Activated CD8-positive, alpha-beta memory T cell treated with anti-CD3 and anti-CD28 coated beads for 36 hours (primary cell): ENCODE measurements around the gene OR2W1. TPM values are rescaled to one million over a fixed set of nuclear protein-coding genes. Genes with fewer than 3 reads are reported as not detected.

ENCODE experiments used
- CTCF ChIA-PET: fragments of 350-600 bp; sonication (Branson Sonifier 250); formaldehyde crosslinking; loops from one replicate; lab custom pipeline; 2021; ENCODE audit warnings: antibody characterized with exemption; lab: Charles Lee
- POLR2A ChIA-PET: fragments of 350-600 bp; sonication (Branson Sonifier 250); formaldehyde crosslinking; loops from one replicate; lab custom pipeline; 2021; ENCODE audit warnings: antibody characterized with exemption; lab: Charles Lee
- total RNA-seq, 2 experiments: library from RNA; stranded (reverse); gene quantifications; one replicate each; pipeline ENCODE4 v1.2.3, GENCODE V29; 2021

Gene OR2W1, protein sequence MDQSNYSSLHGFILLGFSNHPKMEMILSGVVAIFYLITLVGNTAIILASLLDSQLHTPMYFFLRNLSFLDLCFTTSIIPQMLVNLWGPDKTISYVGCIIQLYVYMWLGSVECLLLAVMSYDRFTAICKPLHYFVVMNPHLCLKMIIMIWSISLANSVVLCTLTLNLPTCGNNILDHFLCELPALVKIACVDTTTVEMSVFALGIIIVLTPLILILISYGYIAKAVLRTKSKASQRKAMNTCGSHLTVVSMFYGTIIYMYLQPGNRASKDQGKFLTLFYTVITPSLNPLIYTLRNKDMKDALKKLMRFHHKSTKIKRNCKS
- total RNA-seq, result not detected

DNA sequence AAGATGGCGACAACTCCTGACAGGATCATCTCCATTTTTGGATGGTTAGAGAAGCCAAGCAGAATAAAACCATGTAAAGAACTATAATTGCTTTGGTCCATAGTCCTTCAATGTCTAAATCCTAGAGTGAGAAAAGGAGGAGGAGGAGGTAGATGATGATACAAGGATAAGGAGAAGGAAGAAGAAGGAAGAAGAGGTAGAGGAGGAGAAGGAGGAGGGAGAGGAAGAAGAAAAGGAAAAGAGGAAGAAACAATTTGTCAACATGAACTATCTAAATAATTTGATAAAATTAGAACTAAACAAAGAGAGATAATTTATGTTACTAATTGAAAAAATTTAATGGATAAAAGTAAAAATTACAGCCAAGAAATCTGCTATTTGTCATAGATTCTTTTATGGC lies at the start of gene OR2W1:
Gene OR2W1 (minus strand): TSS at position 101 of the 400 bp plus-strand sequence. CDS start 0 bp downstream, at position 101.
- POLR2A ChIA-PET, result no interaction called here
- CTCF ChIA-PET, result no interaction called here

DNA sequence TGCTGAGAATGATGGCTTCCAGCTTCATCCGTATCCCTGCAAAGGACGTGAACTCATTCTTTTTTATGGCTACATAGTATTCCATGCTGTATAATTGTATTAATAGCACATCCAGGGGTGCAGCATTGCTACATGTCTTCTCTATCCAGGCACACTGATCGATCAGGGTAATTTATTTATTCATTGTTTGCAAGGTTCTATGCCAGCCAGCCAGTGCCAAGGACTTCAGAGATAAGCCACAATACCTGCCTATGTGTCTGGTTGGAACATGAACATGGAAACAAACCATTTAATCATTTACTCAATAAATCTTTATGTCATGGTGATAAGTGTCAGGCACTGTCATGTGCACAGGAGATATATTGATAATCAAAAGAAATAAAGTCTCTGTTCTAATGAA lies 48.0 kb upstream of the OR2W1 start:
- POLR2A ChIA-PET, result no interaction called here

DNA sequence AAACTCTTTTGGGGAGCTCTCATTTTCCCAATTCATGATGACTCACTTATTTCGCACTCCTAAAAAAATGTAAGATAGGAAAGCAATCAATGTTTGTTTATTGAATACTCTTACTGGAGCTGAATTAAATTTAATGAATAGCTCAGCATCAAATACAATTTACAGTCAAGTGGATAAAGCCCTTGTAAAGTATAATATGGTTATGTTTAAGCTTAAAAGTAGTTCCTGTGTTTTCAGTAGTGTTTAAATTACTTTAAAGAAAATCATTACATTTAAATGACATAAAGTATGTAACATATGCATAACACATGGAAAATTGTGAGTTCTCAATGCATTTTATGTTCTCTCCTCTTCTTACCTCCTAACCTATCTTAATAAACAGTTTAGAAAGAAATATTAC lies 42.2 kb upstream of the OR2W1 start, which contains the start of gene OR2B3:
Gene OR2B3 (minus strand): TSS at position 101 of the 400 bp plus-strand sequence. CDS start 65 bp downstream, at position 36.
- POLR2A ChIA-PET, result no interaction called here
- CTCF ChIA-PET, result no interaction called here

More for the DNA sequence above, 48.0 kb upstream of the OR2W1 start:
- CTCF ChIA-PET, result no interaction called here

DNA sequence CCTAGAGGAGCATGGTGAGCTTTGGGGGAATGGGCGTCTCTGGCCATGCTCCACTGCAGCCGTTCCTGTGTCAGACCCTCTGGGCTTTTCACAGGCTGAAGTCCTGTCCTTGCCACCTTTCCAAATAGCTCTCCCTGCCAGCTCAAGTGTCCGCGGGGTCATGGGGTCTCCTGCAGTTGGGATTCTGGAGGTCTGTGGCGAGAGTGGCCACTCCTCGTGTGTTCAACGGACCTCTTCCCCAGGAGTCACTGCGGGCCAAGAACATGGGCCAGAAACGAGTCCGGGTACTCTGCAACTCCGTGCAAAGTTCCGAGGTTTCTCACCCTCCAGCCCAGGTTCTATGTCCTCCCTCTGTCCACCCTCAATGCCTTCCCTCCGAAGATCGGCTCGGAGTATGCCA lies 37.5 kb upstream of the OR2W1 start:
- POLR2A ChIA-PET, result no interaction called here
- CTCF ChIA-PET, result no interaction called here

DNA sequence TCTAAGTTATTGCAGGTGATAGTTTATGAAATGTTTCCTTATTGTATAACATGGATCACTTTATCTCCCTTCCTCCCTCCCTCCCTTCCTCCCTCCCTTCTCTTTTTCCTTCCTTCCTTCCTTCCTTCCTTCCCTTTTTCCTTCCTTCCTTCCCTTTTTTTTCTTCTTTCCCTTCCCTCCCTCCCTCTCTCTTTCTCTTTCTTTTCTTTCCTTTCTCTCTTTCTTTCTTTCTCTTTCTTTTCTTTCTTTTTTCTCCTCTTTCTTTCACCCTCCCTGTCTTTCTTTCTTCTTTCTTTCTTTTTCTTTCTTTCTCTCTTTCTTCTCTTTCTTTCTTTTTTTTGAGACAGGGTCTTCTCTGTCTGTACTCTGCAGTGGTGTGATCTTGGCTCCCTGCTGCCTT lies 36.3 kb upstream of the OR2W1 start:
- ChIA-PET CTCF (no interaction called here), POLR2A (no interaction called here)

DNA sequence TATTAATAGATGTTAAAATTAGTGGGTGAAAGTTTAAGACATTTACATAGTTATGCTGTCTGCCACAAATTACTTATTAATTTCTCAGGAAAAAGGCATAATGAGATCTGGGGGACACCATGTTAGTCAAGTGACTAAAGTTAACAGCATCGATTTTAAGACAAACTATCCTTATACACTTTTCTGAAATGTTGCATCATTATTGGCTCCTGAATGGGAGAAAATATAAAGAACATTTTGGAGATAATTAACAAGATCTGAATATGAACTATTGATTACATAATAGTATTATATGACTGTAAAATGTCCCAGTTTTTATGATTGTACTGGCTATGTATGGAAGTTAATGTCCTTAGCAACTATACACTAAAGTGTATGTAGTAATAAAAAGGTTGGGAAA lies 34.2 kb upstream of the OR2W1 start:
- ChIA-PET POLR2A (no interaction called here), CTCF (no interaction called here)

DNA sequence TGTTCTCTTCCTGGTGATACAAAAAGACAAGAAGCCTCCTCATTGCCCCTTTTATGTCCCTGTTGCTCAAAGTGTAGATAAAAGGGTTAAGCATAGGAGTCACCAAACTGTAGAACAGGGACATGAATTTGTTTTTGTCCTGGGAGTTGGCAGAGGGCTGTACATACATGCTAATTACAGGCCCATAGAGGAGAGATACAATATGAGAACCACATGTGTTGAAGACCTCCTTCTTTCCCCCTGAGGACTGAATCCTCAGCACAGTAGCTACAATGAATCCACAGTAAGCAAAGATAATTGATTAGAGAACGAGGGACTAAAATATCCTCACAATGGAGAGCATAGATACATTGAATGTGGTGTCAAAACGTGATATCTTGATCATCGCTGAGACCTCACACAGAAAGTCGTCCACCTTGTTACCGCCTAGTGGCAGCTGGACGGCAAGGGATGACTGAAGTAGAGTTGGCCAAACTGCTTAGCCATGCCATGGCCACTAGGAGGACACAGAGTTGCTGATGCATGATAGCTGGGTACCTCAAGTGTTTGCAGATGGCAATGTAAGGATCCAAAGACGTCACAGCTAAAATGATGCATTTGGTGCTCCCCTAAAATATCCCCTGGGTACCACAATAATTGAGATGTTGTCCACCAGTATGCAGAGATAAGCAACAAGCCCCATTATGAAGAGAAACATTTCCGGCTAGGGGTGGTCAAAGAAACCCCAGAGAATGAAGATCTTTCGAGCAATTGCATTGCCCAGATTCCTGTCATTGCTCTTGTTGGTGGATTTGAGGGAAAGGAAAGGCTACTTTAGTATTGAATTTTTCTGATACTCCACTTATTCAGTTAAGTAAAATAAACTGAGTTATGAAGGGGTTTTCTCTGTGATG lies 27.1 kb upstream of the OR2W1 start:
- POLR2A ChIA-PET, result no interaction called here
- CTCF ChIA-PET, result no interaction called here

DNA sequence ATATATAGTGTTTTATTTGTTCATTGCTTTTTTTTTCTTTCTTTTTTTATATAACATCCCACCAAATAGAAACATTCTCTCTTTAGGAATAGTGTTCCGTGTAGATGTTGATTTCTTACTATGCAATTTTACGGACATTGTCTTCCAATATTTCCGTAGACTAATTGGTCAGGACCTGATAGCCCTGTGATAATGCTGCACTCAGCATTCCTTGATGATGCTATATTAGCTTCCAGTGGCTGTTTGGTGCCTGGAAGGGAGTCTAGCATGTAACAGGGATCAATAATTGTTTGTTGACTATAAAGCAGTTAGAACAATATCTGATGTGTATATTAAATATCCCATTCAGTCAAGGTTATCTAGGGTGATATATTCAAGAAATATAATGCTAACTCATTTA lies 6.7 kb upstream of the OR2W1 start:
- ChIA-PET POLR2A (no interaction called here), CTCF (no interaction called here)

DNA sequence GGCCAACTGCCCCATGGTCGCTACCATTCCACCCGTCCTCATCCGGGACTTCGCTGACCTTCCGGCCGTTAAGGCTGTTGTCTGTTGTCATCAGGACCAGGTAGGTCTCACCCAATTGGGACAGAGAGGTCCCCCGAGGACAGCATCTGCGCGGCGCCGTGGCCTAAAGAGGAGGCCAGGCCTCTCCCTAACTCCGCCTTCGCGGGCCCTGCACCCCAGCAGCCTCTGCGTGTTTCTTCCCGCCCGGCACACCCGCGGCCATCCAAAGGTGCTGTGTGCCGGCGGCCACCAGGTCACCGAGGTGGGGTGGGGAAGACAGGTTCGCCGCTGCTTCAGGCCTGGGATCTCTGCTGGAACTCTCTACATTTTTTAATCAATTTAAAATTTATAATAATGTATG lies 9.0 kb downstream of the OR2W1 start:
- ChIA-PET CTCF (no interaction called here), POLR2A (no interaction called here)

DNA sequence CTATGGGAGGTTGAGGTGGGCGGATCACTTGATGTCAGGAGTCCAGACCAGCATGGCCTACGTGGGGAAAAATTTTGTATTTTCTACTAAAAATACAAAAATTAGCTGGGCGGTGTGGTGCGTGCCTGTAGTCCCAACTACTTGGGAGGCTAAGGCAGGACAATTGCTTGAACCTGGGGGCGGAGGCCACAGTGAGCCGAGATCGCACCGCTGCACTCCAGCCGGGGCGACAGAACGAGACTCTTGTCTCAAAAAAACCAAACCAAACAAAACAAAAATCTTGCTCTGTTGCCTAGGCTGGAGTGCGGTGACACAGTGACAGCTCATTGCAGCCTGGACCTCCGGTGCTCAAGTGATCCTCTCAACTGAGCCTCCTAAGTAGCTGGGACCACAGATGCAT lies 16.2 kb downstream of the OR2W1 start:
- ChIA-PET CTCF (no interaction called here), POLR2A (no interaction called here)

DNA sequence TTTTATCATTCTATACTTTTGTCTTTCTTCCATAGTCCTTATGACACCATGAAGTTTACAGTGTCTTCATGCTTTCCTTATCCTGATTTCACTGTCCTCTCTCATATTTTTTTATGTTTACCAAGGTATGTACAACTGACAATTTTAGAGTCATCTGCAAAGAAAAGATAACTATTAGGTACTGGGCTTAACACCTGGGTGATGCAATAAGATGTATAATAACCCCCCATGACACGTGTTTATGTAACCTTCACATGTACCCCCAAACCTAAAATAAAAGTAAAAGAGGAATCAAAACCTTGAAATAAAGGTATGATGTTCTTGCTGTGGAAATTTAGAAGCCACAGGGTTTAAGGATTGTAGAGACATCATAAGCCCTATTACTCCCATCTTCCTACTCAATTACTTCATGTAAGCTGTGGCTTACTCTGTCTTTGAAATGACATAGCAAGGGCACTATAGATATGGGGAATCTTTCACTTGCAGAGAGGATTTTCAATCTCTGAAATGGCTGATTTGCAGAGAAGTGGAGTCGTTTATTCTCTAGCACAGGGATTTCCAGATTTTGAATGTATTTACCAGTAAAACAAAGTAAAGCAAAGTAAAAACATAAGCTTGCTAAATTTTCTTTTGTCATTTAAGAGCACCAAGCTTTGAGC lies 18.9 kb downstream of the OR2W1 start:
- ChIA-PET POLR2A (no interaction called here), CTCF (interaction anchor here (0.7 kb wide), 1 partner anchor 644 kb away, joined by 3 read pairs; no protein-coding TSS in a partner anchor)

DNA sequence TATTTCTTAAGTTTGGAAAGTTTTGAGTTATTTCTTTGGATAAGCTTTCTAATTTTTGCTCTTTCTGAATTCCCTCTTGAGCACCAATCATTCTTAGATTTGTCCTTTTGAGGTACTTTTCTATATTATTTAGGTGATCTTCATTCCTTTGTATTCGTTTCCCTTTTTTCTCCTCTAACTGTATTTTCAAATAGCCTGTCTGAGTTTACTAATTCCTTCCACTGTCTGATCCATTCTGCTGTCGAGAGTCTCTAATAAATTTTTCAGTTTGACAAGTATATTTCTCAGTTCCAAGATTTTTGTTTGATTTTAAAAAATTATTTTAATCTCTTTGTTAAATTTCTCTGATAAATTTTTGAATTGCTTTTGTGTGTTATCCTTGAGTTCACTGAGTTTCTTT lies 23.5 kb downstream of the OR2W1 start:
- CTCF ChIA-PET, result no interaction called here
- POLR2A ChIA-PET, result no interaction called here

DNA sequence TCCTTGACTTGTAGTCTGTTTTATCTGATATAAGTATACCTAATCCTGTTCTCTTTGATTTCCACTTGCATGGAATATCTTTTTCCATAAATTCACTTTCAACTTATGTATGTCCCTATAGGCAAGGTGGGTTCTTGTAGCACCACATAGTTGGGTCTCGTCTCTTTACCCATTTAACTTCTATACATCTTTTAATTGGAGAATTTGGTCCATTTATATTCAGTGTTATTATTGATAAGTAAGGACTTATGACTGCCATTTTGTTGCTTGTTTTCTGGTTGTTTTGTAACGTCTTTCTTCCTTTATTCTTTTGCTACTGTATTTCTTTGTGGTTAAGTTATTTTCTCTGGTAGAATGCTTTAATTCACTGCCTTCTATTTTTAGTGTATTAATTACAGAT lies 25.3 kb downstream of the OR2W1 start:
- POLR2A ChIA-PET, result no interaction called here
- CTCF ChIA-PET, result interaction anchor here (2.4 kb wide), 1 partner anchor 182 kb away, joined by 7 read pairs; no protein-coding TSS in a partner anchor

DNA sequence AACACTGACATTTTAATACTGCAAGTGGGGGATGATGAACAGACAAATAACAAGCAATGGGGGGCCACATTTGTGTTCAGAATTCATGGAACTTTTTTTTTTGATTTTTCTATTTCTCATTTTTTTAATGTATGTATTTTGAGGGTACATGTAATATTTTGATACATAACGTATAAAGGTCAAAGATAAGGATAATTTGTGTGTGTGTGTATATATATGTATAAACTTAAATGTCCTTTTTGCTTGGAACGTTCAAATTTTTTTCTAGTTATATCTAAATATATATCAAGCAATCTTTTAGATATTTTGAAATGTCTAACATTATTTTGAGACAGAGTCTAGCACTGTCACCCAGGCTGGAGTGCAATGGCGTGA lies 27.6 kb downstream of the OR2W1 start:
- CTCF ChIA-PET, result interaction anchor here (0.5 to 2.4 kb wide), 2 partner anchors 180 to 1222 kb away, joined by 3 to 7 read pairs; no protein-coding TSS in a partner anchor

DNA sequence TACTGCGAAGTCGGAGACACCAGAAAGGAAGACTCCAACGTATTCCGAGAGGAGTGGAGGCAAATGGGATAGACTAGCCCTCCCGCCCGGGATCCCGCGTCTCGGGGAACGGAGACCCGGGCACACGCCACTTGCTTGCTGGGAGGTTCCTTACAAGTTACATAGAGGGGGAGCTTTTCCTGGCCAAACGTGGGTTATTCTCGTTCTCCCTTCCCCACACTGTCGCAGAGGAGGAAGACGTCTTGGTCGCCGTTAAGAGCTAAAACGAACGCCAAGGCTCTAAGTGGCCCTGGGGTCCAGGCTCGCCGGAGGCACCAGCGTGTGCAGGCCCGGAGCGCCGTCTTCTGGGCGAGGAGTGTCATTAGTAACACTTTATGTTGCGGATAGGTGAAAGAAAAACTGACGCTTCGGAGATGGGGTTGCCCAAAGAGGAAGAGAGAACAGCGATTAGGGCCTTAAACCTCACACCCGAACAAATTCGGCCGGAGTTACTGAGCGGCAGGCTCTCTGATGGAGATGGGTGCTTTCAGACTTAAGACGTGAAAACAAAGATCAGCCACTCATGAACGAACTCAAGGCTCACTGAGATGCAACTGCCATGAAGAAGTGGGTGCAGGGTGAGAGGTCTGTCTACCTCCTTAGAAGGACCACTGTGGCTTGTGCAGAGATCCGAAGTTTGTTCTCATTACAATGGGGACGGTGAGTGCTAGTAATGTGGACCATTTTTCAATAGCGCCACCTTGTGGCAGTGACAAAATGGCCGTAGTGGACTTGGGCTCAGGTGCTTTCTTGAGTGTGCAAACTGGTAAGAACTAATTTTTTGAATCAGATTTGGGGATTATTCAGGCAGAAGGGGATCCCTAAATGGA lies 28.2 kb downstream of the OR2W1 start:
- POLR2A ChIA-PET, result interaction anchor here (1.1 kb wide), 1 partner anchor 179 kb away, joined by 3 read pairs; no protein-coding TSS in a partner anchor
- CTCF ChIA-PET, result interaction anchor here (0.7 to 2.7 kb wide), 13 partner anchors 13 to 382 kb away, joined by 3 to 23 read pairs (median 4); no protein-coding TSS in a partner anchor

More for the DNA sequence above, 27.6 kb downstream of the OR2W1 start:
- POLR2A ChIA-PET, result no interaction called here

DNA sequence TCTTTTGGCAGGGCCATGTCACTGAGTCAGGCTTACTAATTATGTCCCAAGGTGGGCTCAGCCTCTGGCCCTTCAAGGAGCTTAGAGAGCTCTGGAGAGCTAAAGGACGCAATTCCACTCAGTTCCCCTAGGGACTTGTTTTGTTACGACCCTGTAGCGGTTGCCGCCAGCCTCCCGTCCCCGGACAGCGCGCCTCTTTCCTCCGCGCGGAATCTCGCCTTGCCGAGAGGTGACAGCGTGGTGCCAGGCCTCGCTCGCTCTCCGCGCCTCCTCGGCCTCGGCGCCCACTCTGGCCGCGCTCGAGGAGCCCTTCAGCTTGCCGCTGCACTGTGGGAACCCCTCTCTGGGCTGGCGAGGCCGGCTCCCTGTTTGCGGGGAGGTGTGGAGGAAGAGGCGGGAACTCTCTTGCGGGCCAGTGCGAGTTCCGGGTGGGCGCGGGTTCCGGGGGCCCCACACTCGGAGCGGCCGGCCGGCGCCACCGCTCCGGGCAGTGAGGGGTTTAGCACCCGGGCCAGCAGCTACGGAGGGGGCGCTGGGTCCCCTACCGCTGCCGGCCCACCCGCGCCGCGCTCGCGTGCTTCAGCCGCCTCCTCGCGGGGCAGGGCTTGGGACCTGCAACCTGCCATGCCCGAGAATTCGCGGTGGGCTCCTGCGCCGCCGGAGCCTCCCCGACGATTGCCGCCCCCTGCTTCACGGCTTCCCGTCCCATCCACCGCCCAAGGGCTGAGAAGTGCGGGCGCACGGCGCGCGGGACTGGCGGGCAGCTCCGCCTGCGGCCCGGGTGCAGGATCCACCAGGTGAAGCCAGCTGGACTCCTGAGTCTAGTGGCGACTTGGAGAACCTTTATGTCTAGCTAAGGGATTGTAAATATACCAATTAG lies 30.0 kb downstream of the OR2W1 start:
- ChIA-PET POLR2A (no interaction called here), CTCF (interaction anchor here (0.6 to 2.7 kb wide), 7 partner anchors 14 to 1838 kb away, joined by 3 to 23 read pairs (median 3); no protein-coding TSS in a partner anchor)

DNA sequence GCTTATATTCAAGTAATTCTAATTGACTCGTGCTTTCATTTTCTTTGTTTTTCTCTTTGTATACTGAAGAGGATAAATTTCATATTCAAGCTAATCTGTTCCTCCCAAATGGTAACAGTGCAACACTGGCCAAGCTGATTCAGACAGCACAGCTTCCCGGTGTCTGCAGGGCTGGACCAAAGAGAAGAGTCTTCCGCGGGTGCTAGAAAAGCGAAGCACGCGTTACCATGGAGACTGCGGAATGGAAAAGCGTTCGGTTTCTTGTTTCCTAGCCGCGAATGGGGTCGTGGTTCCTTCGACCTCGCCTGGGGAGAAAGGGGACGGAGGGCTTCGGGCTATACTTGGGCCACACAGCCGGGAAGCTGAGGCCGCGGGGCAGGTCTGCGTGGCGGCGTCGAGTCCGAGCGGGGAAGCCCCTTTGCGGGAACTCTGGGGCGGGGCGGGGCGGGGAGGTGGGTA lies 33.7 kb downstream of the OR2W1 start:
- CTCF ChIA-PET, result interaction anchor here (1.0 to 1.9 kb wide), 2 partner anchors 163 to 174 kb away, joined by 3 to 4 read pairs; no protein-coding TSS in a partner anchor
- POLR2A ChIA-PET, result interaction anchor here (0.6 kb wide), 1 partner anchor 445 kb away, joined by 3 read pairs; no protein-coding TSS in a partner anchor
